ENCODE results near the gene WIPF1.

DNA sequence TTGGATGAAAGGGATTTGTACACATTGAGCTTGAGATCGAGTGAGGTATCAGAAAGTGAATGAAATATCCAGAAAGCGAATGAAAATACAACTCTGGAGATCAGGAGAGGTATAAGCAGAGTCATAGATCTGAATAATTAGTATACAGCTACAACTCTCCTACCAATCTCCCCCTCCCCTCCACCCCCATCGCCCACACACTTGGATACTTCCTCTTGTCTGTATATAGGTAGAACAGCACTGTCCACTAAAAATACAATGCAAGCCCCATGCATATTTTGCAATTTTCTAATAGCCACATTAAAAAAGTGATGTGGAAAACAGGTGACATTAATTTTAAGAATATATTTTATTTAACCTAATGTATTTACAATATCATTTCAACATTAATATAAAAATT is 23.7 kb upstream of the WIPF1 start:
- TF ChIP-seq, protein P1, sequence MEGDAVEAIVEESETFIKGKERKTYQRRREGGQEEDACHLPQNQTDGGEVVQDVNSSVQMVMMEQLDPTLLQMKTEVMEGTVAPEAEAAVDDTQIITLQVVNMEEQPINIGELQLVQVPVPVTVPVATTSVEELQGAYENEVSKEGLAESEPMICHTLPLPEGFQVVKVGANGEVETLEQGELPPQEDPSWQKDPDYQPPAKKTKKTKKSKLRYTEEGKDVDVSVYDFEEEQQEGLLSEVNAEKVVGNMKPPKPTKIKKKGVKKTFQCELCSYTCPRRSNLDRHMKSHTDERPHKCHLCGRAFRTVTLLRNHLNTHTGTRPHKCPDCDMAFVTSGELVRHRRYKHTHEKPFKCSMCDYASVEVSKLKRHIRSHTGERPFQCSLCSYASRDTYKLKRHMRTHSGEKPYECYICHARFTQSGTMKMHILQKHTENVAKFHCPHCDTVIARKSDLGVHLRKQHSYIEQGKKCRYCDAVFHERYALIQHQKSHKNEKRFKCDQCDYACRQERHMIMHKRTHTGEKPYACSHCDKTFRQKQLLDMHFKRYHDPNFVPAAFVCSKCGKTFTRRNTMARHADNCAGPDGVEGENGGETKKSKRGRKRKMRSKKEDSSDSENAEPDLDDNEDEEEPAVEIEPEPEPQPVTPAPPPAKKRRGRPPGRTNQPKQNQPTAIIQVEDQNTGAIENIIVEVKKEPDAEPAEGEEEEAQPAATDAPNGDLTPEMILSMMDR (tag by site-specific recombination; IDR thresholded peaks at IDR 0.05): no peak
- TF ChIP-seq, protein P2, sequence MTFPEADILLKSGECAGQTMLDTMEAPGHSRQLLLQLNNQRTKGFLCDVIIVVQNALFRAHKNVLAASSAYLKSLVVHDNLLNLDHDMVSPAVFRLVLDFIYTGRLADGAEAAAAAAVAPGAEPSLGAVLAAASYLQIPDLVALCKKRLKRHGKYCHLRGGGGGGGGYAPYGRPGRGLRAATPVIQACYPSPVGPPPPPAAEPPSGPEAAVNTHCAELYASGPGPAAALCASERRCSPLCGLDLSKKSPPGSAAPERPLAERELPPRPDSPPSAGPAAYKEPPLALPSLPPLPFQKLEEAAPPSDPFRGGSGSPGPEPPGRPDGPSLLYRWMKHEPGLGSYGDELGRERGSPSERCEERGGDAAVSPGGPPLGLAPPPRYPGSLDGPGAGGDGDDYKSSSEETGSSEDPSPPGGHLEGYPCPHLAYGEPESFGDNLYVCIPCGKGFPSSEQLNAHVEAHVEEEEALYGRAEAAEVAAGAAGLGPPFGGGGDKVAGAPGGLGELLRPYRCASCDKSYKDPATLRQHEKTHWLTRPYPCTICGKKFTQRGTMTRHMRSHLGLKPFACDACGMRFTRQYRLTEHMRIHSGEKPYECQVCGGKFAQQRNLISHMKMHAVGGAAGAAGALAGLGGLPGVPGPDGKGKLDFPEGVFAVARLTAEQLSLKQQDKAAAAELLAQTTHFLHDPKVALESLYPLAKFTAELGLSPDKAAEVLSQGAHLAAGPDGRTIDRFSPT (tag by site-specific recombination; IDR thresholded peaks at IDR 0.05): no peak
- TF ChIP-seq ZNF658 (tag by site-specific recombination; IDR thresholded peaks at IDR 0.05) (no peak), SP2 (tag by site-specific recombination; IDR thresholded peaks at IDR 0.05) (no peak), ZBTB20 (tag by site-specific recombination; IDR thresholded peaks at IDR 0.05) (no peak), ZNF155 (tag by site-specific recombination; IDR thresholded peaks at IDR 0.05) (no peak), OVOL3 (tag by site-specific recombination; IDR thresholded peaks at IDR 0.05) (no peak), PRDM1 (tag by site-specific recombination; IDR thresholded peaks at IDR 0.05) (no peak)
- TF ChIP-seq, protein P3, sequence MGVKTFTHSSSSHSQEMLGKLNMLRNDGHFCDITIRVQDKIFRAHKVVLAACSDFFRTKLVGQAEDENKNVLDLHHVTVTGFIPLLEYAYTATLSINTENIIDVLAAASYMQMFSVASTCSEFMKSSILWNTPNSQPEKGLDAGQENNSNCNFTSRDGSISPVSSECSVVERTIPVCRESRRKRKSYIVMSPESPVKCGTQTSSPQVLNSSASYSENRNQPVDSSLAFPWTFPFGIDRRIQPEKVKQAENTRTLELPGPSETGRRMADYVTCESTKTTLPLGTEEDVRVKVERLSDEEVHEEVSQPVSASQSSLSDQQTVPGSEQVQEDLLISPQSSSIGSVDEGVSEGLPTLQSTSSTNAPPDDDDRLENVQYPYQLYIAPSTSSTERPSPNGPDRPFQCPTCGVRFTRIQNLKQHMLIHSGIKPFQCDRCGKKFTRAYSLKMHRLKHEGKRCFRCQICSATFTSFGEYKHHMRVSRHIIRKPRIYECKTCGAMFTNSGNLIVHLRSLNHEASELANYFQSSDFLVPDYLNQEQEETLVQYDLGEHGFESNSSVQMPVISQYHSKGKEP (tag by site-specific recombination; IDR thresholded peaks at IDR 0.05): no peak
